Inflammatory macrophage (primary cell): ENCODE data around the gene CLEC18B.
A peak's percentile ranks its signal among the peaks of the same experiment; 100 is the strongest.
"Not testable (repeated sequence)": the region's sequence is repeated elsewhere in the genome, so short reads cannot be mapped to it uniquely, and the experiment has no call there.

Experiments used
- DNase-seq, 2 donors: peaks; one replicate each; pipeline ENCODE4 v3.0.0-alpha.2; 2020 to 2022
- total RNA-seq, 18 experiments: gene quantifications; one replicate each; lab custom pipeline; 2026; ENCODE audit warnings: mixed read lengths in 6 of 18, inconsistent platforms in 2 of 18; lab: John Stamatoyannopoulos, UW

CLEC18B gene
- total RNA-seq = 0 to 0.79 (median 0.29) reads per million in 18 experiments

DNA sequence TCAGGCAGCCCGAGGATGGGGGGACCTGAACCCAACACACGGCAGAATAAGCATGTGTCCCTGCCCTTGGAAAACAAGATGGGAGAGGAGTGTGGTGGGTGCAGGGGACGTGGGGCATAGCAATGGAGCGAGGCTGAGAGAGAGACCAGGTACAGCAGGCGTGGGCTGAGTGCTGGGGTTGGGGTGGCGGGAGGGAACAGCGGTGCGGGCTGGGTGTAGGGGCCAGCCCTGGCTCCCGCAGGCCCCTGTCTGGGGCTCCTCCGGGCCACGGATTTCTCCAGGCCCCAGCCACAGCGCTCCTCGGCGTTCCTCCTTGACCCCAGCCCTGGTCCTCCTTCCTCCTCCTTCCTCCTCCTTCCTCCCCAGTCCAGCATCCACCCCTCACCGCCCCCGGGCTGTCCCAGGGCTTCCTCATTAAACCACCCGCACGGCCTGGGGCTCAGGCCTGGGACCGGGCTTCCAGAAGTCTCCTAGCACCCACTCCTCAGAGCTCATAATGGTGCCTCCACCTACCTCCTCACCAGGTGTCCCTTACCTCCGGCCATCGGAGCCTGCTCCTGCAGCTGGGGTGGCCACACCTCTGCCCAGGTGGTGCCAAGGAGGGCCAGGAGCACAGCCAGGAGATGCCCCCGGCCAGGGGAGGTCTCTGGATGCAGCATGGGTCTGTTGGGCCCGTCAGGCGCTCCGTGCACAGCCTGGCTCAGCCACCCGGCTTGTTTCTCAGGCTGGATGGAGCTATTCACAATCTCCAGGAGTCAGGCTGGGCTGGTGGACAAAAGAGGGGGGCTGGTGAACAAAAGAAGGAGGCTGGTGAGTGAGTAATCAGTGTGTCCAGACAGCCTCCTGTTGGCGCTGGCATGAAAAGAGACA is at the start of gene CLEC18B:
Gene CLEC18B, minus strand, starts transcription at position 867 of the 870 bp plus-strand sequence. Its CDS starts 208 bp downstream, at position 659.
- not testable (repeated sequence) for DNase-seq

DNA sequence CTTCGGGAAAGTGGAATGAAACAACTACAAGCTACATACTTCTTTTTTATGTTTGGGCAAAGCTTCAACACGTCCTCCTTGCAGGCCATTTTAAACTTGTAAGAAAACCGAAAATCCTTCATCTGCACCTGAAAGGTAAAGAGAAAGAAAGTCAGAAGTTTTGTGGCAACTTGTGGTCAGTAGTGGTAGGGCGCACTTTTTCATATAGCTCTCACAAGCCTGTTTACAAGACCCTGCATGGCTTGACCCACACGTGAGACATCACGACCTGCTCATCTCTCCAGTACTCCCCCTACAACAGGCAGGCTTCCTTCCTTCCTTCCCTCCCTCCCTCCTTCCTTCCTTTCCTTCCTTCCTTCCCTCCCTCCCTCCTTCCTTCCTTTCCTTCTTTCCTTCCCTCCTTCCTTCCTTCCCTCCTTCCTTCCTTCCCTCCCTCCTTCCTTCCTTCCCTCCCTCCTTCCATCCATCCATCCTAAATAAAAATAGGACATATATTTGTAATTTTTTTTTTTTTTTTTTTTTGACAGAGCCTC is 48.7 kb upstream of the CLEC18B start:
- no peak for DNase-seq

DNA sequence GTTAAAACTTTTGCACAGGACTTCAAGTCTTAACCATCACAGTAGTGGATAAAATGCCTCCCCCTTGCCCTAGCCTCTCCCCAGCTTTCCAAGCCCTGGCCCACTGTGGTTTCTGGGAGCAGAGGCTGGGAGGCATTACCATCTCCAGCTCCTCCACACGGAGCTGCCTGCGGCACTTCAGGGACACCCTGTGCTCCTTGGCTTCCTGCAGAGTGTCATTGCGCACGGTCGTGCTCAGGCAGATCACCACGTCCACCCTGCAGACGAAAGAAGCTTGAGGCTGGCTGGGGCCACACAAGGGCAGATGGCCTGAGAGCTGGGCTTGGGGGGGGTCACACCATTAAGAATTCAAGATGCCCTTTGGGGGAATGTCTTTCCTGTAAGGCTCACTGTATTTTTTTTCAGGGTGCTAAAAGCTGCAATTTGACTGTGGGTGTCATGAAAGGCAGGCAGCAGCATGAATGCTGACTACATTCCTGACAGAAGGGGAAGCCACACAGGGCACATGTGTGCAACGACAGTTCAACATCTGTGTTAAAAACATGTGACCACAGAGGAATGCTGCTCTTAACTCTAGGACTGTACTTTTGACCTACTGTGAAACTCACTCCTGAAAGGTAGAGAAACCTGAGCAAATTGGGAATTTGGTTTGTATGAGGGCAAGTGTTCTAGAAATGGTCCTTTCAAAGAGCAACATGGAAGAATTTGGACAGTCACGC is 47.7 kb upstream of the CLEC18B start:
- DNase-seq = no peak

DNA sequence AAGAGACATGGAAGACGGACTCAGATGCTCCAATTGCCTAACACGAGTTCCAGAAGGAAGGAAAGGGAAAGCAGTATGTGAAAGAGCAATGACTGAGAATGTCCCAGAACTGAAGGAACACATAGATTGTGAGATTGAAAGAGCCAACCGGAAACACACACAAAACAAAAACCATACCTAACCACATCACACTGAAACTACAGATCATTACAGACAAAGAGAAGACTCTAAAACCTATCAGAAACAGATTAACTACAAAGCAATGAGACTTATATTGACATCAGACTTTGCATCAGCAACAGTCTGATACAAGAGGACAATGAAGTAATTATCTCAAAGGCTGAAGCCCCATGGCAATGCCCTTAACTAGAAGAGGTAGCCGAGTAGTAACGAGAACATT is 45.6 kb upstream of the CLEC18B start:
- DNase-seq = no peak

DNA sequence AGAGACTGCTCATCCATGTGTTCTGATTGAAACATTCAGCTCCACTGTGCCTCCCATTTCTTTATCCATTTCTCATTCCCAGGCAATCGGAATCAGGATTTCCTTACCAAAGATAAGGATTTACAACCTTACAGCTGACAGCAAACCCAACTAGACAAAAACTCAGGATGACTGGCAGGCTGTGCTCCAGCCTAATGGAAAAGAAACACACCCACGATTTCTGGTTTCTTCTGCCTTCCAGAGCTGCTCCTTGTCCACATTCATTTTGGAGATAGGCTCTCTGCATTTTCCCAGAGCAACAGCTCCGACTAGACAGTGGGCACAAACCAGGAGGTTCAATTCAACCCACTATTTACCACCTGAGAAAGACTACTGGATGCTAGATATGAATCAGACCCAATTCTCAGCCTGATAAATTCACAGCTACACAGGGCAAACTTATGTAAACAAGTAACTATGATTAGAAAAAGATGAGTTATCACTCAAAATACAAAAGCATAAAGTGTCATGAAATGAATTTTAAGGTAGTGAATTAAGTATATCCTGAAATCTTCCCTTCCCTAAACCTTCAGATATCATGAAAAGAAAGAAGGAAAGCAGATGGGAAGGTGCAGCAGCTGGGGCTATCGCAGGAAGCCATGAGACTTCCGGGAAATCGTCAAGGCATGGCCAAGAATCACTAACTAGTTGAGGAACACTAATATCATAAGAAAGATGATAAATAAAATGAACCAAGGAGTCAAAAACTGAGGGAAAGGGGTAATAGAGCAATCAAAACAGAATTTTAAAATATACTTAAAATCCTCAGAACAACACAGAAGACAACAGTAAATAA is 44.8 kb upstream of the CLEC18B start:
- no peak for DNase-seq

DNA sequence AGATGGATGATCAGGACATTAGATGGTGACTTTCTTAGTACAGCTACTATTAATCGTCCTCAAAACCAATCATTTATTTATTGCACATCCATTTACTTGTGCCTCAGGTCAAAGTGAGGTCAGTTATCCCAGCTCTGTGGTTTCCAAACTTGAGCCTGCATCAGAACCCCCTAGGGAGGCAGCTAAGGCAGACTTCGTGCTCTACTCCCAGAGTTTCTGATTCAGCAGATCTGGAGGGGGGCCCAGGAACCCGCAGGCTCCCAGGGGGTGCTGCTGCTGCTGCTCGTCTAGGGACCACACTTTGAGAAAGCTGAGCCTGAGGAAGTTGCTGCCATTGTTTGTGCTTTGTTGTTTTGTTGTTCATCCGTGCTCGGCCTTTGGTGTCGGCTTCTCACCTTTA is 44.0 kb upstream of the CLEC18B start:
- no peak for DNase-seq

DNA sequence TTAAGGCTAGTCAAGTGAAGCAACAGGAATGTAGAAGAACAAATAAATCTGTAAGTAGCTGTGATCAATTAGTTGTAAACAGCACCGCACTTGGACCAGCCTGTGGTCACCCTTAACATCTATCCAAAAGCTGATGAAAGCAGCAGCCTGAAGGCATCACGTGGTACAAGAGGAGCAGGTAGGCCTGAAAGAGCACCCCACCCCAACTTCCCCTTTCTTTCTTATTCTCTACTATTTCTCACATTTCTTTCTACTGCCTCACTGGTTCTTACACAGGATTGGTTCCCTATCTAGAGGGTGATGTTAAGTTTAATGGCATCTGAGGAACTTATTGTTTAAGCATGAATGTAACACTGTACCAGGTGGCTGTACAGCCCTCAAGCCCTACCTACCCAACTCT is 42.6 kb upstream of the CLEC18B start:
- DNase-seq = no peak

DNA sequence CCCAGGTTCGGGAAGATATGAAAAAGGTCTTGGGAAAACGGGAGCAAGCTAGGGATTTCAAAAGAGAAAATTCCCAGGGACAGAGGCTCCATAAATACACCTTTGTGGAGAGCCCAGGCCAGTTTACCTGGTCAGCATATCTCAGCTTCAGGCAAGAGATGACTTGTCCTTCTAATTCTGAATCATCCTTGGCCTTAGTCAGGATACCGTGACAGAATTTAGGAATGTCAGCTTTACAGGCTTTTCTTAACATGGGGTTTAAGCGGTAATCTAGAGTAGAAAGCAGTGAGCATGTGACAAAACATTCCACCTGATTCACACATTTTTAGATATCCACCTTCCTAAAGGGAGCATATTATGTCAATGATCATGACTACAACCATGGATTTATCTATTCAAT is 41.1 kb upstream of the CLEC18B start:
- DNase-seq = no peak

DNA sequence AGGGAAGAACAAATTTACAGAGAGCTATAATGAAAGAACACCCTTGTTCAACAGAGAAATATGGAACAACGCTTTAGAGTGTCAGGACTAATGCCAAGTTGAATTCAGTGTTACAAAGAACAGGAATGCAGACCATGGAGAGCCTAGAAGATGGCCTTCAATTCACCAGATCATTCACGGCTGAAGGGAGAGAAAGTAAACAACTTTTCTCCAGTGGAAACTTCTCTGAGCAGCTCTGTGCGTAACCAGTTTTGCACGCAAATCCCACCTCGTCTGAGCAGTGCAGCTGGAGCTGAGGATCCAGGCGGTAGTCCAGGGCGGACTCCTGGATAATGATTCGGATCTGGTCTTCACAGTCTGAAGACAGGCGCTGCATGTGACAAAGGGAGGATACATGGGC is 40.5 kb upstream of the CLEC18B start:
- DNase-seq = no peak

DNA sequence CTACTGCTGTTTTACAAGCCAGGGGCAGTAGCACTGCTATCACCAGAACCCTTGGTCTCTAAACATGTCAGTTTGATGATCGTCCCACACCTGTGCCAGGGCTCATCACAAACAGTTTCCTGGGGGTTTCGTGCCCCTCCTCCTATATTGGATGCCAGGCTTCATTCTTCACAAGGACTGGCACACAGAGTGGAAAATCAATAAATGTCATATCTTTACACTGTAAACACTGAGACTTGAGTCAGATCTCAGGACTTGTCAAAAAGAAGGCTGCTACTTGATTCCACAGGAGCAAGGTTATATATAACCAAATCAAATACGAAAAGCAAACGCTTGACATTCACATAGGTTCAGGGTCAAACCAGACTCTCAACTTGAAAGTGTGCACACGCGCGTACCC is 39.3 kb upstream of the CLEC18B start:
- no peak for DNase-seq

DNA sequence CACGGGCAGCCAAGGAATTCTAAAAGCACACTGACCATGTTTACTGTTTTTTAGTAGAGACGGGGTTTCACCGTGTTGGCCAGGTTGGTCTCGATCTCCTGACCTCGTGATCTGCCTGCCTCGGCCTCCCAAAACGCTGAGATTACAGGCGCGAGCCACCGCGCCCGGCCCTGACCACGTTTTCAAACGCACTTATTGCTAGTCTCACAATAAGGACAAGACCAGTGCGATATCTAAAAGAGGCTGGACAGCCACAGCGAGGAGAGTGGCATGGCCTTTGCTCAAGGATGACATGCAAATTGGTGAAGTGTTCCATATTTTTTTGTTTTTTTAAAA is 35.0 kb upstream of the CLEC18B start:
- no peak for DNase-seq

DNA sequence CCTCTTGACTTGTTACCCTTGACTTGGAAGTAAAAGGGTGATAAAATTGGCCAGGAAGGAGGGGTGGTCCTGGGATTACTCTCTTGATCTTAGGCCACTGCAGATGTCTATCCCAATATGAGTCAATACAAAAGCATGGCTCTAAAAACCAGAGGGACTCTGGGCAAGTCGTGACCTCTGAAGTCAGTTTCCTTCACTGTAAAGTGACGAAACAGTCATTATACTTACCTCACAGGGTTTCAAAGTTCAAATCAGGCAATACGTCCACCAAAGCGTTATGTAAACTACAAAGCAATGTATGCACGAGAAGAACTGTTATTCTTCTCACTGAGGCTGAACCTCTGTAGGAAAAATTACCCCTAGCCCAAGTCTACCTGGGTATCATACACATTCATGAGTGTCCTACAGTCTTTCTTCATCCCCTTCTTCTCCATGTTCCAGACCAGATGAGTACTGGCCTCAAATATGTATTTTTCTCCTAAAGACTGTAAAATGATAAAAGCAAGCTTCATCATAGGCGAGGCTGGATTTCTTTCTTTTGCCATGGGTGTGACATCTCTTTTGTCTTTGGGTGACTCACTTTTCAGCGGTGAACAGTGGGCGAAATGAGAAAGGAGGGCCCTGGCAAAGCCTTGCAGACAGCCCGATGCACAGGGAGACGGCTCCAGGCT is 34.5 kb upstream of the CLEC18B start:
- no peak for DNase-seq

DNA sequence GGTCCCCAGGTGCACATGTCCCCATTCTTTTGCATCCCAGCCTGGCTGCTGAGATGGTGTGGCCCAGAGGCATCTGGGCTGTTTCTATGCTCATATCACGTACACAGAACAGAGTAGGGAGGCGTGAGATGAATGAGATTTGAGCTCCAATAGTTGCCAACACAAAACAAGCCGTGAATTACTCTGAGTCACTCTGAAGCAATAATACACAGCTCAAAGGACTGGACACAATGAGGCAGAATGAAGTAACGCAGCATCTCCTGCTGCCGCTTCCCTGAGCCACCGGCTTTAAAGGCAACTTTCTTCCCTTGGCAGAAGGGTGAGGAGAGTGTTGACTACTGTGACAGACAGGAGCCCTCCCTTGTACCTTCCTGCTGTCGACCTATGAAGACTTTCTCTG is 33.9 kb upstream of the CLEC18B start:
- no peak for DNase-seq

DNA sequence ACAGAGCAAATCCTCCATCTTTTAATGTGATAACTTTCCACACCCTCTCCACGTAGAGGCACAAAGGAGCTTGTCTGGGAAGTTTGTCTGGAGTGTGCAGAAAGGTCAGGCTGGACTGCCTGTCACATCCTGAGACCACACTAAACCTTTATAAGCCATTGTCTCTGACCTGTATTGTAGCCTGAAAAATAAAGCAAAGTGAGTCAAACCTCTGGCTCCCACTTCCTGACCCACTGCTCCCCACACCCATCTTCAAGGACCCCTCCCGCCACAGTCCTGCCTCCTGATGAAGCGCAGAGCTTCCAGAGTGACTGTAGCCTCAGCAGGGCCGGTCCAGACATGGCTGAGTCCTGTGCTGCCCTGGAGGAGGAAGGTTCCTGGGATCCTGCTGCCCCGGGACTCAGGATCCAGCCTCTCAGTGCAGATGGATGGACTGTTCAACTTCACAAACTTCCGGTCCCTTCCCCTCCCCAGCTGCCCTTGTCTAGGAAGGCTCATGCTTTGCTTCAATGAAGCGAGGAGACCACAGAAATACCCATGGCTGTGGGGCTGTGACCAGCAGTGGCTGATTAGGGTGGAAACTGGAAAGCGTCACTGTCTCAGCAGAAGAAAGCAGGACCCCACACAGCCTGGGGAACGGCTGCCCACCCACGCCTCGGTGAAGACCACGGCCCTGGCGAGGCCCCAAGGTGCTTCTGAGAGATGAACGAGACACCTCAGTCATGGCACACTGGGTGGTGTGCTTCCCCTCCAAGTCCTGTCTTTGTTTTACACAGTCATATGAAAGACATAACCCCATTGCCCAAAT is 30.9 kb upstream of the CLEC18B start:
- no peak for DNase-seq

DNA sequence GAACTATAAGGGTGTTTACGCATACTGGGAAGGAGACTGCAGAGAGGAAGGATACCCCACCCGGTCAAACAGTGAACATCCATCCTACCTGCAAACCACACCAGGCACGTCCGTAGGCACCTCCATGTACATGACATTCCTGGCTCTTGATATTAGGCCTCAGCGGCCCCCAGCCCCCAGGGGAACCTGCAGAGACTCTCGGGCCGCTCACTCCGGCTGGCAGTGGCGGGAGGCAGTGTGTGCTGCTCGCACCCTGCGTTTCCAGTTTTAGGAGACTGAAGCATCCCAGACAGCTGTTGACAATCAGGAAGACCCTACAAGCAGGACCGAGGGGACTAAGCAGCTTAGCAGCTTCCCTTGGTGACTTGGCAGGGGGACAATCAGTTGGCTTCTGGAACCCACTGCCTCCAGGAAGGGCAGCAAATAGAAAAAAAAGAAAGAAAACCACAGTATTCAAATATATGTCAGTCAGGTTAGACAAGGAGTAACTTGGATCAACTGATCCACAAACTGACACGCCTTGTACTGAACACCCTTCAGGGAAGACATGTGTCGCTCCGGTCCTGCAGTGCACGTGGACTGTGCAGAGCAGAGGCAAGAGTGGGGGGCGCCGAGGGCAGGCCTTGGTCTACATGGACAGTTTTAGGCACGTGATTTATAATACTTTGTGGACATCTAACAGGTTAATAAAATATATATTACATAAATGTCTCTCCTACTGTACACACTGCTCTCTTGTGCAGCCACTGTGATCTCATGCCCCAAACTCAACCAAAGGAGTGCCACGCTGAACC is 29.9 kb upstream of the CLEC18B start:
- no peak for DNase-seq

DNA sequence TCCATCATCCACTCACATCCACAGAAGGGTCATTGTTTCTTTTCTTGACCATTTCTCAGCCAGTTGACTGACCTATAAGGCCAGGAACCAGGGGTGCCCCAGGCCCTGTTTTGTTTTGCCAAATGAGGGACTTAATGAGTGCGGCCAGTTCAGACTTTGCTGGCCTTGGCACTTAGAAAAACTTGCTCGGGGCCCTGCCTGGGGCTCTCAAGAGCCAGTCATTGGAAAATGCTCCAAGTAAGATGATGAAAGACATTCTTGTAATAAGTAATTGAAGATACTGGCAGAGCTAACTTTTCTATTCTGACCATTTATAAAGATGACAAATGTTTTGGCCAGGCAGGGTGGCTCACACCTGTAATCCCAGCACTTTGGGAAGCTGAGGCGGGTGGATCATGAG is 29.0 kb upstream of the CLEC18B start:
- DNase-seq = no peak

DNA sequence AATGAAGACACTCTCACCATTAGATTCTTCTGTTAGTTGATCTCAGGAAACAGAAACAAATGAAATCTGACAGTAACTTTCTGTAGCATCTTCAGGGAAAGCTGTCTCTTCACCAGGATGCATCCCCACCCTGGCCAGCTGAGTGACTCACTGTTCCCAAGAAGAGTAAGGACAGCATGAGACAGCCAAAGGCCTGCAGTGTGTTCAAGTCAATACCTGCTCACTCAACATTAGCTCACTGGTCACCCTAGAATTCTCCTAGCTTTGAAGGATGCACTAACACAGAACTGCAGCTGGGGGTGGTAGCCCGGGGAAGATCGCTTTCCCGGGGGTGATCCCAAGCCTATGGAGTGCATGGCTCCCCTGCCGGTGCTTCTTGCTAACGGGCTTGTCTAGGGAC is 28.2 kb upstream of the CLEC18B start:
- DNase-seq = no peak

DNA sequence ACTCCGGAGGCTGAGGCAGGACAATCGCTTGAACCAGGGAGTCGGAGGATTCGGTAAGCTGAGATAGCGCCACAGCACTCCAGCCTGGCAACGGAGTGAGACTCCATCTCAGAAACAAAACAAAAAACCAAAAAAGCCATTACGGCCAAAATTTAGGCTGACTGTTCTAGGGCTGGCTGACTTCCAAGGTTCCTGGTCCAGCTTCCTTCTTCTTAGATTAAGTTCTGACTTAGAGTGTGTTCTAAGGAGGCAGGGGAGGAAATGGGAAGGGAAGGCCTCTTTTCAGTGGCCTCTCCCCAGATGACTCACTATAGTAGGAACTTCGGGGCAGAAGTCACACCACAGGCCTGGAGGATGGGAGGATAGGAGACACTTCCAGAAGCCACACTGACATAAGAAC is 27.7 kb upstream of the CLEC18B start:
- DNase-seq = peak; percentile 79 to 84

DNA sequence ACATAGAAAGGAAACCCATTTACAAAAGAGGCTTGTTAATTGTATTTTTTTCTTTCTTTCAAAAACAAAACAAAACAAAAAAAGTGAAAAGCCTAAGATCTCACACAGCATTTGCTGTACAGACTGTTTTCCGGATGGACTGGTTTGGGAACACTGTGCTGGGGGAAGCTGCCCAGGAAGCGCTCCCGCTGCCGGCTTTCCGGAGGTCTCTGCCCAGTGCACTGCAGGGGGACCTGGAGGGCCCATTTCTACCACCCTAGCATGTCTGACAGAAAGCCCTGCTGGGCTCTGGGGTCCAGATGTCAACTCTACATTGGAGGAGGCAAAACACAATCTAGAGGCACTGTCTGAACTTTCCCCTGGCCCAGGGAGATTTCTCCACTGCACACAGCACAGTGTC is 26.3 kb upstream of the CLEC18B start:
- DNase-seq = no peak

DNA sequence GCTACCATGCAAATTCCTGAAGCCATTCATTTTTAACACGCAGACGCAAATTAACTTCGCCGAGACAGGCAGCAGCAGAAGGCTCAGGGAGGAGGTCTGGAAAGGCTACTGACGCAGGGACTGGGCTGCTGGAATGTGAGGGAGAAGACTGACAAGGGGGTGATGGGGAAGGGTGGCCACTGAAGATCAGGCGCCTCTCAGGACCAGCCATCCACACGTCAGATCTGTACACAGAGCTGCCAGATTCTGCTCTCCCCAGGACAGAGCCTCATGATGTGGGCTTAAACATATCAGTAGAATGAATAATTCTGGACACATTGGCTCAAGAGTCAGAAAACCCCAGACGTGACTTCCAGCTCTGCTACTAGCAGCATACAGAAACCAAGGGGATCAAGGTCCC is 25.6 kb upstream of the CLEC18B start:
- no peak for DNase-seq
